IMR-90 (cell line): Measurements from ENCODE around the gene PRCD. TPM values are rescaled to one million over a fixed set of nuclear protein-coding genes. Genes with fewer than 3 reads are reported as not detected.
A peak's percentile ranks its signal among the peaks of the same experiment; 100 is the strongest.
"Not testable (repeated sequence)": the region's sequence is repeated elsewhere in the genome, so short reads cannot be mapped to it uniquely, and the experiment has no call there.

Experiments used
- ATAC-seq: fragments of 200-7000 bp; cut with Tn5 transposase; 2 replicates; pipeline ENCODE4 v1.9.1; 2020; ENCODE audit warnings: low read depth, mild to moderate bottlenecking, moderate library complexity
- BruUV-seq: library from RNA; stranded (reverse); fragments of 400-500 nt; replicated peaks from 2 replicates; lab custom pipeline; 2021; lab: Mats Ljungman, UMichigan
- CTCF ChIA-PET: fragments of 300-600 bp; formaldehyde crosslinking; extraction: SDS; loops from one replicate; lab custom pipeline; 2021; ENCODE audit warnings: antibody characterized with exemption; lab: Yijun Ruan, JAX
- POLR2A ChIA-PET: fragments of 300-600 bp; sonication (Branson Sonifier 250); formaldehyde crosslinking; loops from one replicate; lab custom pipeline; 2022; ENCODE audit warnings: antibody characterized with exemption; ENCODE audit not compliant: unreplicated experiment; lab: Charles Lee
- DNase-seq: peaks from one replicate; pipeline ENCODE4 v3.0.0; 2013
- H2AFZ ChIP-seq: replicated peaks from 2 replicates; pipeline ENCODE3; 2013; ENCODE audit warnings: low read length, mild to moderate bottlenecking; ENCODE audit not compliant: poor library complexity
- H2AK5ac ChIP-seq: 2 replicates; pipeline ENCODE4 v1.6.1; 2013; ENCODE audit warnings: low read depth, low read length, inconsistent platforms
- H2AK9ac ChIP-seq: replicated peaks from 2 replicates; pipeline ENCODE3; 2013; ENCODE audit warnings: mild to moderate bottlenecking, low read depth, low read length, moderate library complexity; ENCODE audit not compliant: poor library complexity
- H2BK120ac ChIP-seq: 2 replicates; pipeline ENCODE4 v1.6.1; 2013; ENCODE audit warnings: low read depth, low read length, inconsistent platforms
- H2BK15ac ChIP-seq: 3 replicates; pipeline ENCODE4 v1.6.1; 2013; ENCODE audit warnings: low read depth, low read length, inconsistent platforms
- H2BK20ac ChIP-seq: 2 replicates; pipeline ENCODE4 v1.6.1; 2013; ENCODE audit warnings: low read depth, mild to moderate bottlenecking, inconsistent platforms, low read length, moderate library complexity
- H2BK5ac ChIP-seq: 2 replicates; pipeline ENCODE4 v1.6.1; 2013; ENCODE audit warnings: mild to moderate bottlenecking, low read depth, low read length, inconsistent platforms; ENCODE audit not compliant: poor library complexity, severe bottlenecking
- H3K14ac ChIP-seq: replicated peaks from 2 replicates; pipeline ENCODE4 v1.6.1; 2013; ENCODE audit warnings: low read depth, low read length, inconsistent platforms
- H3K18ac ChIP-seq: 2 replicates; pipeline ENCODE4 v1.6.1; 2013; ENCODE audit warnings: low read depth, low read length, control low read depth
- H3K23ac ChIP-seq: 2 replicates; pipeline ENCODE4 v1.6.1; 2013; ENCODE audit warnings: low read depth, low read length, inconsistent platforms
- H3K27ac ChIP-seq: 2 replicates; pipeline ENCODE4 v1.5.1; 2013; ENCODE audit warnings: mild to moderate bottlenecking, control low read depth, low read length; ENCODE audit not compliant: insufficient read depth
- H3K27me3 ChIP-seq: 2 replicates; pipeline ENCODE4 v1.6.1; 2013; ENCODE audit warnings: low read length; ENCODE audit not compliant: control insufficient read depth, insufficient read depth
- H3K36me3 ChIP-seq: 2 replicates; pipeline ENCODE4 v1.6.1; 2013; ENCODE audit warnings: low read length, mixed read lengths; ENCODE audit not compliant: control insufficient read depth, insufficient read depth
- H3K4ac ChIP-seq: 2 replicates; pipeline ENCODE4 v1.6.1; 2013; ENCODE audit warnings: low read depth, low read length, inconsistent platforms
- H3K4me1 ChIP-seq: 2 replicates; pipeline ENCODE4 v1.6.1; 2013; ENCODE audit warnings: low read length, mixed read lengths; ENCODE audit not compliant: control insufficient read depth, insufficient read depth
- H3K4me2 ChIP-seq: 2 replicates; pipeline ENCODE4 v1.6.1; 2013; ENCODE audit warnings: low read depth, mild to moderate bottlenecking, control low read depth, low read length, moderate library complexity
- H3K4me3 ChIP-seq: 2 replicates; pipeline ENCODE4 v1.5.1; 2013; ENCODE audit warnings: low read depth, mild to moderate bottlenecking, control low read depth, low read length, moderate library complexity; ENCODE audit not compliant: insufficient read depth
- H3K56ac ChIP-seq: 2 replicates; pipeline ENCODE4 v1.6.1; 2013; ENCODE audit warnings: low read length, inconsistent platforms; ENCODE audit not compliant: insufficient read depth; ENCODE audit errors: extremely low read depth
- H3K79me1 ChIP-seq, 2 experiments: 2 replicates each; pipeline ENCODE4 v1.6.1; 2013; ENCODE audit warnings: low read length in 2 of 2, inconsistent platforms in 1 of 2, low read depth in 1 of 2
- H3K9ac ChIP-seq: 2 replicates; pipeline ENCODE4 v1.6.1; 2013; ENCODE audit warnings: low read depth, low read length, control low read depth
- H3K9me1 ChIP-seq: 2 replicates; pipeline ENCODE4 v1.6.1; 2013; ENCODE audit warnings: low read length, inconsistent platforms; ENCODE audit not compliant: insufficient read depth
- H3K9me3 ChIP-seq: 2 replicates; pipeline ENCODE4 v1.6.1; 2013; ENCODE audit warnings: low read length; ENCODE audit not compliant: control insufficient read depth, insufficient read depth
- H4K20me1 ChIP-seq: 2 replicates; pipeline ENCODE4 v1.6.1; 2013; ENCODE audit warnings: low read length, inconsistent platforms; ENCODE audit not compliant: insufficient read depth
- H4K5ac ChIP-seq: 2 replicates; pipeline ENCODE4 v1.6.1; 2013; ENCODE audit warnings: mild to moderate bottlenecking, low read depth, low read length, control low read depth
- H4K8ac ChIP-seq, 2 experiments: 2 replicates each; pipeline ENCODE4 v1.6.1; 2013; ENCODE audit warnings: low read depth in 2 of 2, low read length in 2 of 2, control low read depth in 1 of 2, inconsistent platforms in 1 of 2
- H4K91ac ChIP-seq: 2 replicates; pipeline ENCODE4 v1.6.1; 2013; ENCODE audit warnings: low read depth, low read length, inconsistent platforms; ENCODE audit not compliant: insufficient read depth
- BHLHE40 ChIP-seq: fragments of 150-350 bp; IDR thresholded peaks from 2 replicates; pipeline ENCODE4 v1.6.1; 2016; ENCODE audit warnings: mild to moderate bottlenecking, low read depth, low read length
- CEBPB ChIP-seq: IDR thresholded peaks from 2 replicates; pipeline ENCODE4 v1.6.1; 2012; ENCODE audit warnings: low read depth, low read length, improper control_type of control experiment
- FOS ChIP-seq: fragments of 150-350 bp; IDR thresholded peaks from 2 replicates; pipeline ENCODE4 v1.6.1; 2016; ENCODE audit warnings: low read depth, low read length
- RFX5 ChIP-seq: IDR thresholded peaks from 2 replicates; pipeline ENCODE4 v1.8.0; 2012; ENCODE audit warnings: low read depth, mild to moderate bottlenecking, low read length, moderate library complexity
- WGBS, 2 experiments: methylation state at CpG; one replicate each; pipeline versions ENCODE4 v1.1.5 to v1.1.7; 2013; ENCODE audit warnings: missing lambda C conversion rate in 2 of 2; ENCODE audit not compliant: insufficient read length in 1 of 2; ENCODE audit errors: extremely low coverage in 2 of 2; 5-methylcytosine and 5-hydroxymethylcytosine counted together
- dilution Hi-C: fragments of 300-500 bp; cut with HindIII; formaldehyde crosslinking; loops from one replicate; pipeline ENCODE4 v1.14.3; 2018; ENCODE audit warnings: low sequenced_read_pairs; ENCODE audit not compliant: unreplicated experiment
- in situ Hi-C: fragments of 300-500 bp; cut with MboI; formaldehyde crosslinking; loops from 3 replicates; pipeline ENCODE4 v1.14.3; 2019; ENCODE audit warnings: low sequenced_read_pairs, inconsistent platforms, mixed read lengths
- intact Hi-C: fragments of 100-400 bp; cut with micrococcal nuclease; formaldehyde crosslinking; loops from 2 replicates; pipeline ENCODE4 v1.10.0; 2022
- polyA plus RNA-seq, 3 experiments: library from polyadenylated mRNA; depleted of rRNA; stranded (reverse); fragments of >200 nt; gene quantifications; 2 replicates each; pipeline ENCODE4 v1.2.3, GENCODE V29; 2012; ENCODE audit warnings: low replicate concordance in 1 of 3
- total RNA-seq: library from RNA; depleted of rRNA; stranded (reverse); fragments of >200 nt; gene quantifications from 2 replicates; pipeline ENCODE4 v1.2.3, GENCODE V29; 2012

PRCD gene
- total and polyA plus RNA-seq, 2 of the 4 experiments (the other 2 are of a cell fraction) = 0.32 TPM; not detected in 1

- TF ChIP-seq FOS (no peak), CEBPB (no peak), RFX5 (no peak), BHLHE40 (no peak)
Measured at GRCh38 chr17:76506408-76507345, 33.2 kb upstream of the PRCD start (continued).

DNA sequence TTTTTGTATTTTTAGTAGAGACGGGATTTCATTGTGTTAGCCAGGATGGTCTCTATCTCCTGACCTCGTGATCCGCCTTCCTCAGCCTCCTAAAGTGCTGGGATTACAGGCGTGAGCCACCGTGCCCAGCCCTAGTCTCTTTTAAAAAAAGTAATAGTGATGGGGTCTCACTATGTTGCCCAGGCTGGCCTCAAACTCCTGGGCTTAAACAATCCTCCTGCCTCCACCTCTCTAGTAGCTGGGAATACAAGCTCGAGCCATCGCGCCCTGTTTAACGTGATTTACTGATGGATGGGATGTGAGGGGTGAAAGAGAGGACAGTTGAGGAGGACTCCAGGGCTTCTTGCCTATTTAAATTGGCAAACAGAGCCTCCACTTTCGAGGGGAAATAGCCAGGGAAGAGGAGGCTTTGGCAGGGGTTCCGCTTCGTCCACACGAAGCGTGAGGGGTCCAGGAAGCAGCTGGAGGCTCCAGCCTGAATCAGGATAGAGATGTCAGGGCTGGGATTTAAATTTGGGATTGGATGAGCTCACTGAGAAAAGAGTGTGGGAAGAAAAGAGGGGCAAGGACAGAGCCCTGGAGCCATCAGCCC lies 31.3 kb upstream of the PRCD start:
- H3K23ac ChIP-seq, H3K4me3 ChIP-seq, H3K4me1 ChIP-seq, H4K8ac ChIP-seq, H3K27ac ChIP-seq, H4K20me1 ChIP-seq, H2BK5ac ChIP-seq, H2BK15ac ChIP-seq, H3K79me1 ChIP-seq, H3K56ac ChIP-seq, H3K9me1 ChIP-seq, H3K4ac ChIP-seq, dilution Hi-C loops, BruUV-seq, H3K36me3 ChIP-seq, ATAC-seq, H2AFZ ChIP-seq, H4K5ac ChIP-seq, H2BK20ac ChIP-seq, H3K9me3 ChIP-seq, POLR2A ChIA-PET, DNase-seq, H3K9ac ChIP-seq, H2BK120ac ChIP-seq, H3K14ac ChIP-seq, H3K18ac ChIP-seq, H3K4me2 ChIP-seq, H4K91ac ChIP-seq, H2AK9ac ChIP-seq, intact Hi-C loops: not testable (repeated sequence)
- in situ Hi-C loops = loop anchor here (5.0 to 10.0 kb wide), 3 partner anchors 41 to 204 kb away; partner anchors contain the start of genes AANAT and QRICH2
- H3K27me3 ChIP-seq = peaks cover 13% of the 10 kb centered on the region
- CTCF ChIA-PET = interaction anchor here (1.0 to 1.2 kb wide), 2 partner anchors 42 to 50 kb away, joined by 3 read pairs; no protein-coding TSS in a partner anchor
- H2AK5ac ChIP-seq = 0 out of 2 replicates have a peak overlapping the region, but pooled peaks have one; percentile 31
- no CpG with 5 or more reads among the region's 14 CpGs for WGBS, 2 experiments
